ENCODE measurements around the gene CYP1B1. TPM values are rescaled to one million over a fixed set of nuclear protein-coding genes. Genes with fewer than 3 reads are reported as not detected.

CYP1B1 gene
- total RNA-seq, 2 donors from 2014 or later: 4.8 to 6.3 TPM

GRCh38 chr2:38030635-38031355, 45.2 kb downstream of the CYP1B1 start:
- Mint-ChIP-seq H3K9me3 (no peaks in the 10 kb centered on the region), H3K4me1 (no peaks in the 10 kb centered on the region), H3K27me3 (ENCODE audit: insufficient read depth) (peaks cover 2% of the 10 kb centered on the region), H3K27ac (no peak overlapping the region), H3K4me3 (no peak overlapping the region), H3K36me3 (ENCODE audit: low read depth) (no peaks in the 10 kb centered on the region)
- no peak overlapping the region for H3K4me3 ChIP-seq (ENCODE audit: low read length)
- TF ChIP-seq CTCF (conservative IDR thresholded peaks at IDR 0.05): no peak
- no peaks in the 10 kb centered on the region for H3K4me1 ChIP-seq (ENCODE audit: control insufficient read depth, insufficient read depth, low read length)
- H3K9ac ChIP-seq (ENCODE audit: extremely low read depth, low read length, poor library complexity, severe bottlenecking): no peak overlapping the region
- DNase-seq: no peak
- H3K27ac ChIP-seq (ENCODE audit: low read depth, low read length): no peak overlapping the region
- WGBS, 2 experiments (ENCODE audit: insufficient coverage in 1 of 2, insufficient read length in 1 of 2): 100% methylated on average over 1 of the region's 1 CpG; no CpG with 5 or more reads in 1 of the 2 experiments
- H3K9me3 ChIP-seq (ENCODE audit: control insufficient read depth, low read length): no peaks in the 10 kb centered on the region
- H3K36me3 ChIP-seq (ENCODE audit: control insufficient read depth, insufficient read depth, low read length): no peaks in the 10 kb centered on the region
- no peaks in the 10 kb centered on the region for H3K27me3 ChIP-seq (ENCODE audit: control insufficient read depth, insufficient read depth, low read length, poor library complexity, severe bottlenecking)

- Mint-ChIP-seq H3K27me3 (ENCODE audit: insufficient read depth) (no peaks in the 10 kb centered on the region), H3K4me3 (no peak overlapping the region), H3K27ac (no peak overlapping the region), H3K9me3 (no peaks in the 10 kb centered on the region), H3K36me3 (ENCODE audit: low read depth) (no peaks in the 10 kb centered on the region), H3K4me1 (no peaks in the 10 kb centered on the region)
- no peak for DNase-seq
- Histone ChIP-seq H3K9me3 (ENCODE audit: control insufficient read depth, low read length) (no peaks in the 10 kb centered on the region), H3K4me3 (ENCODE audit: low read length) (no peak overlapping the region), H3K27me3 (ENCODE audit: control insufficient read depth, insufficient read depth, low read length, poor library complexity, severe bottlenecking) (no peaks in the 10 kb centered on the region), H3K9ac (ENCODE audit: extremely low read depth, low read length, poor library complexity, severe bottlenecking) (no peak overlapping the region), H3K4me1 (ENCODE audit: control insufficient read depth, insufficient read depth, low read length) (no peaks in the 10 kb centered on the region), H3K36me3 (ENCODE audit: control insufficient read depth, insufficient read depth, low read length) (no peaks in the 10 kb centered on the region), H3K27ac (ENCODE audit: low read depth, low read length) (no peak overlapping the region)
- 80 to 87% methylated on average over 3 to 5 of the region's 5 CpGs for WGBS, 2 experiments (ENCODE audit: insufficient coverage in 1 of 2, insufficient read length in 1 of 2)
- TF ChIP-seq CTCF (conservative IDR thresholded peaks at IDR 0.05): no peak
Measured at GRCh38 chr2:38029512-38029911, 46.4 kb downstream of the CYP1B1 start.

GRCh38 chr2:38028829-38029228, 47.1 kb downstream of the CYP1B1 start:
- H3K9me3 ChIP-seq (ENCODE audit: control insufficient read depth, low read length): no peaks in the 10 kb centered on the region
- Mint-ChIP-seq H3K9me3 (no peaks in the 10 kb centered on the region), H3K27ac (peak overlapping the region; percentile 35), H3K4me1 (no peaks in the 10 kb centered on the region), H3K27me3 (ENCODE audit: insufficient read depth) (no peaks in the 10 kb centered on the region), H3K4me3 (no peak overlapping the region), H3K36me3 (ENCODE audit: low read depth) (no peaks in the 10 kb centered on the region)
- H3K27me3 ChIP-seq (ENCODE audit: control insufficient read depth, insufficient read depth, low read length, poor library complexity, severe bottlenecking): no peaks in the 10 kb centered on the region
- TF ChIP-seq CTCF (conservative IDR thresholded peaks at IDR 0.05): no peak
- no peaks in the 10 kb centered on the region for H3K4me1 ChIP-seq (ENCODE audit: control insufficient read depth, insufficient read depth, low read length)
- H3K9ac ChIP-seq (ENCODE audit: extremely low read depth, low read length, poor library complexity, severe bottlenecking): no peak overlapping the region
- no peak for DNase-seq
- no peaks in the 10 kb centered on the region for H3K36me3 ChIP-seq (ENCODE audit: control insufficient read depth, insufficient read depth, low read length)
- WGBS, 2 experiments (ENCODE audit: insufficient coverage in 1 of 2, insufficient read length in 1 of 2): 83 to 93% methylated on average over 3 to 4 of the region's 4 CpGs
- H3K4me3 ChIP-seq (ENCODE audit: low read length): no peak overlapping the region
- no peak overlapping the region for H3K27ac ChIP-seq (ENCODE audit: low read depth, low read length)

All from endodermal cell (in vitro differentiated cells).